CD4-positive, alpha-beta T cell treated with Interleukin-21 for 1 hour (primary cell): ENCODE results near the gene GRK4.
A peak's percentile ranks its signal among the peaks of the same experiment; 100 is the strongest.
"Not testable (repeated sequence)": the region's sequence is repeated elsewhere in the genome, so short reads cannot be mapped to it uniquely, and the experiment has no call there.

ENCODE experiments used
- DNase-seq: peaks from one replicate; pipeline ENCODE4 v3.0.0-alpha.2; 2020

The GRK4 gene

GRCh38 chr4:2962614-2963174 lies 677 bp upstream of the GRK4 start:
- no peak for DNase-seq

- no peak for DNase-seq
Measured at GRCh38 chr4:2963966-2964471, 648 bp downstream of the GRK4 start.

- DNase-seq = no peak
Measured at GRCh38 chr4:2964706-2965258, 1.4 kb downstream of the GRK4 start.

DNA sequence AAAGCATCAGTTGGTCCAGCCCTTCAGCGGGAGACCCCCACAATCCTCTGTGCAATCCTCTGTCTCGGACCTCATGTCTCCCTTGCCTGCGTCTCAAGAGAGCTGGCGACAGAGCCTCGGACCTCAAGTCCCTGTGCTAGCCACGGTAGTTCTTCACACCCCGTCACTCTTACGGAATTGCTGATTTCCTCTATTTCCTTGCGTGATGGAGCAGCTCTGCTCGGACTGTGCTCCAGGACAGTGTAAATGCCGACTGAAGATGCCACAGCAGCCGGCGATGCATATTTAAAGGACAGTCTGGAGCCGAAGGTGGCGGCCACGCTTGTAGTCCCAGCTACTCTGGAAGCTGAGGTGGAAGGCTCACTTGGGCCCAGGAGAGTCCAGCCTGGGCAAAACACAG lies 1.9 kb downstream of the GRK4 start:
- no peak for DNase-seq

DNA sequence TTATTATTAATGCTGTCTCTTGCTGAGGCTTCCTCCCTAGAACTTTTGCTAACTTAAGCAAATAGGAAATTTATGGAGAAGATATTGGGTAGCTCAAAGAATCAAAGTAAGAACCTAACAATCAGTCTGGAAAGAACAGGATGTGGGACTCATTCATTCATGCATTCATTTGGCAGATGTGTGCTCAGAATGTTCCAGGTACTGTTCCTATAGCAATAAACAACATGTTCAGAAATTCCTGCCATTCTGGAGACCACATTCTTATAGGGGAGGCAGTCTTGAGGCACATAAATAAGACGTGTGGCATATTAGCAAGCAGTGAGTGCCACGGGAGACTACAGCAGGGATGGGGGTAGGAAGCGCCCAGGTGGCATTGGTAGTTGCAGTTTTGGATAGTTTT lies 5.0 kb downstream of the GRK4 start:
- no peak for DNase-seq

DNA sequence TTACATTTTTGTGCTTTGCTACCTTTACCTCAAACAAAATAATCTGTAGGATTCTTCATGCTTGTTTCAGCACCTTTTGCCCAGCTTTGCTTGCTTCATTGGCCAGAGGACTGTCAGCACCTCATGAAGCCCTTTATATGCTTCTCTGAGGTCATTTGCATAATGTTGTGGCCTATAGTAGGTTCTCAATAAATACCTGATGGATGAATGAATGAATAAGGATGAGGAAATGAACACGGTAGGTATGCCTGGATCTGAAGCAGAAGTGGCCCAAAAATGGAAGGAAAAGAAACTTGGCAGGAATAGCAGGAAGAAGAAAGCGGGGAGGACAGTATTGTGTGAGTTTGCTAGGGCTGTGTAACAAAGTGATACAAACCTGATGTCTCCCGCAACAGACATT lies 7.9 kb downstream of the GRK4 start:
- no peak for DNase-seq

GRCh38 chr4:2977211-2978088 lies 14.1 kb downstream of the GRK4 start:
- DNase-seq = no peak

DNA sequence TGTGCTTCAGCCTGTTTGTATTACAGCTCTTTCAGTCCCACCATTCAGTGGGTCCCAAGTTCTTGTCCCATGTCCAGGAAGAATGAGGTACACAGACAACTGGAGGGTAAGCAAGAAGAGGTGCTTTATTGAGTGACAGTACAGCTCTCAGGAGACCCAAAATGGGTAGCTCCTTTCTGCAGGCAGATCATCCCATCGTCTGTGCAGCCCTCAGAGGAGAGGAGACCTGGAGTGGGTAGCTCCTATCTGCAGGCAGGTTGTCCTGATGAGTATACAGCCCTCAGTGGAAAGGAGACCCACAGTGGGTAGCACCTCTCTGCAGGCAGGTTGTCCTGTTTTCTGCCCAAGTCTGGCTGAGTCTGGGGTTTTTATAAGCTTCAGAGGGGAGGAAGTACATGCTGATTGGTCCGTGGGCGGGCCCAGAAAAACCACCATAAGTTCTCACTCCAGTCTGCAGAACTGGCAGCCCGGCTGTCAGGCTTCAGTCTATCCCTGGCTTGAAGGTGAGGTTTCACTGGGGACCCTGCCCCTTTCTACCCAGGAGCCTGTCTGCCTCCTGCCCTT lies 18.0 kb downstream of the GRK4 start:
- no peak for DNase-seq

DNA sequence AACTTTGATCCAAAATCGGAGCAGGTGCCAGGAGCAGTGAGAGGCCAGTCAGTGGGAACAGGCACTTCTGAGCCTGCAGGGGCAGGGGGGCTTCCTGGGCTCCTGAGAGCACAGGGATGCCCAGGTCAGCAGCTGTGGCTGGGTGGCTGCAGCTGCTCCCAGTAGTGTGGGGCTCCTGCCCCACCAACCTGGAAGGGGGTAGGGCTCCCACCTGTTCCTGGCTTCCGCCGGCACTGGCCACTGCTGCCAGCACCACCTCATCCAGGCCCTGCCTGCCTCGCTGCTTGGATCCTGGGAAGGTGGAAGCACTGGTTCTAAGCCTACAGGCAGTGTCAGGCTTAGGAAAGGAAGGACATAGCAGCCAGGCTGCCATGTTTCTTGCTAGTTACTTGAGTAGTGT lies 18.6 kb downstream of the GRK4 start:
- no peak for DNase-seq

DNA sequence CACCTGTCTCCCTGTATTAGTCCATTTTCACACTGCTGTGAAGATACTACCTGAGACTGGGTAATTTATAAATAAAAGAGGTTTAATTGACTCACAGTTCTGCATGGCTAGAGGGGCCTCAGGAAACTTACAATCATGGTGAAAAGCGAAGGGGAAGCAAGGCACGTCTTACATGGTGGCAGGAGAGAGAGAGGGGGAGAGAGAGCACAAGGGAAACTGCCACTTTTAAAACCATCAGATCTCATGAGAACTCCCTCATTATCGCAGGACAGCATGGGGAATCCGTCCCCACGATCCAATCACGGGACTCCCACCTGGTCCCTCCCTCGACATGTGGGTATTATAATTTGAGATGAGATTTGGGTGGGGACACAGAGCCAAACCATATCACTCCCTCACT lies 20.3 kb downstream of the GRK4 start:
- not testable (repeated sequence) for DNase-seq

DNA sequence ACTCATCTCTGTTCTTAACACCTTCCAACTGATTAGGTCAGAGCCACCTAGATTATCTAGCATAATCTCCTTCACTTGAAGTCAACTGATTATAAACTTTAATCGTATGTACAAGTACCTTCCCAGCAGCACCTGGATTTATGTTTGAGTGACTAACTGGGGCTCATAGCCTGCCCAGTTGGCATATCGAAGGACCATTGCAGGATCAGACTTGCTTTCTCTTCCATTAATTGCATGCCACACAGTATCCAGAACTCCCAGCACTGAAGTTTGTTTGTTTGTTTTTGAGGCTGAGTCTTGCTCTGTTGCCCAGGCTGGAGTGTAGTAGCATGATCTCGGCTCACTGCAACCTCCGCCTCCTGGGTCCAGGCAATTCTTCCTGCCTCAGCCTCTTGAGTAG lies 27.9 kb downstream of the GRK4 start:
- no peak for DNase-seq

DNA sequence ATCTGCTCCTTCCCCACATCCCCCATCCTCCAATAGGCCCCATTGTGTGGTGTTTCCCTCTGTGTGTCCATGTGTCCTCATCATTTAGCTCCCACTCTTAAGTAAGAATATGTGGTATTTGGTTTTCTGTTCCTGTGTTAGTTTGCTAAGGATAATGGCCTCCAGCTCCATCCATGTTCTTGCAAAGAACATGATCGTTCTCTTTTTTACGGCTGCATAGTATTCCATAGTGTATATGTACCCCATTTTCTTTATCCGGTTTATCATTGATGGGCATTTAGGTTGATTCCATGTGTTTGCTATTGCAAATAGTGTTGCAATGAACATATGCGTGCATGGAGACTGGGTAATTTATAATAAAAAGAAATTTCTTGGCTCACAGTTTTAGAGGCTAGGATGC lies 31.5 kb downstream of the GRK4 start:
- no peak for DNase-seq

DNA sequence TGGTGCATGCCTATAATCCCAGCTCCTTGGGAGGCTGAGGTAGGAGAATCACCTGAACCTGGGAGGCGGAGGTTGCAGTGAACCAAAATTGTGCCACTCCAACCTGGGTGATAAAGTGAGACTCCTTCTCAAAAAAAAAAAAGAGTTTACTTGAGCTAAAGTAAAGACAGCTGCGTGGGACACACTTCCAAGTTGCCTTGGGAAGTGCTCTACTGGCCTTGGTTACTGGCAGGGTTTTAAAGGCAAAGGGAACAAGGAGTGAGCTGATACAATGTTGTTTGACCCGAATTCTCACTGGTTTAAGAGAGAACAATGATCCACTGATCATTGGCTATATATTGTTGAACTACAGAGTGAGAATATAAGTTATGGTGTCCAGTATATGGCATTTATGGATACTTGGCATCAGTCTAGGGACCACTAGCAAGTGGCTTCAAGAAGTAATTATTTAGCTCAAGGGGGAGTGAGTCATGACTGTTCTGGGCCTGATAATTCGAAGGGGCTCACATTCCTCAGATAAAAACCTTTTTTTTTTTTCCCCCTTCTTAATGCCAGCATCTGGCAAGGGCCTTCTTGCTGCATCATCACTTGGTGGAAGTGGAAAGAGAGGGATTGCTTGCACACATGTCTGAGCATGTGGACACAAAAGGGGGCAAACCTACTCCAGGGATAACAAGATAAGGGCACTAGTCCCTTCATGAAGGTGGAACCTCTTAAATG lies 32.3 kb downstream of the GRK4 start:
- DNase-seq = no peak

GRCh38 chr4:2996415-2996814 lies 33.0 kb downstream of the GRK4 start:
- DNase-seq = no peak

- no peak for DNase-seq
Measured at GRCh38 chr4:3007724-3008123, 44.4 kb downstream of the GRK4 start.

DNA sequence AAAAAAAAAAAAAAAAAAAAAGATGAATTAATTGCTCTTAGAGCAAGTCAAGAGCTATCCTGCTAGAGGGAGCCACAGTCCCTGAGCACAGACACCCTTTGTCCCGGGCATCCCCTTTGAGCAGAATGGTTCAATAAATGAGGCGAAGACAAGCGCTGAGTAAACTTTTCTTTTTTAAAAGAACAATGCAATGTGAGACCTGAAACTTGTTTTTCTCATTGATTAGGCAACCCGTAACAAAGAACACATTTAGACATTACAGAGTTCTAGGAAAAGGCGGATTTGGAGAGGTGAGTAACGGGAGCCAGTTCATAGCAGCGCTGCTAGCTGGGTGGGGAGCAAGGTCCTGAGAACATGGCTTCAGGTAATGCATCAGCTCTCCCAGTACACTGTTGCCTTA lies 46.1 kb downstream of the GRK4 start:
- peak; percentile 21 for DNase-seq

DNA sequence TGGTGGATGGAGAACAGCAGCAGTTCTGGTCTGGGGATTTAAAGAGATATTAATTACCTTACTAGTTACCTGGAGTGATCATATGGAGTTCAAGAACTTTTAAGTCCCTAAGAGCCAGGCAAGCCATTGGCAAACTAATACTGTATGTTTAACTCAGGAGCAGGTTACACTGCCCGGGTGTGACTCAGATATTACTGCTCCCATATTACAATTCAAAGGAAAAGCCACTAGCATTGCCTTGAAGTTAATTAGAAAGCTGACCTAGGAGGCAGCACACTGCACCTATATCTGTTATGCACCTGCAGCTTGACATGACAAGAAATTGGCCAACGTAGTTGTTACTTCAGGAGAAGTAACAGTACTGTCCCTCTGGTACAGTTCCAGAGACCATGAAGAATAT lies 47.2 kb downstream of the GRK4 start:
- DNase-seq = no peak

- DNase-seq = no peak
Measured at GRCh38 chr4:3010998-3011397, 47.6 kb downstream of the GRK4 start.

DNA sequence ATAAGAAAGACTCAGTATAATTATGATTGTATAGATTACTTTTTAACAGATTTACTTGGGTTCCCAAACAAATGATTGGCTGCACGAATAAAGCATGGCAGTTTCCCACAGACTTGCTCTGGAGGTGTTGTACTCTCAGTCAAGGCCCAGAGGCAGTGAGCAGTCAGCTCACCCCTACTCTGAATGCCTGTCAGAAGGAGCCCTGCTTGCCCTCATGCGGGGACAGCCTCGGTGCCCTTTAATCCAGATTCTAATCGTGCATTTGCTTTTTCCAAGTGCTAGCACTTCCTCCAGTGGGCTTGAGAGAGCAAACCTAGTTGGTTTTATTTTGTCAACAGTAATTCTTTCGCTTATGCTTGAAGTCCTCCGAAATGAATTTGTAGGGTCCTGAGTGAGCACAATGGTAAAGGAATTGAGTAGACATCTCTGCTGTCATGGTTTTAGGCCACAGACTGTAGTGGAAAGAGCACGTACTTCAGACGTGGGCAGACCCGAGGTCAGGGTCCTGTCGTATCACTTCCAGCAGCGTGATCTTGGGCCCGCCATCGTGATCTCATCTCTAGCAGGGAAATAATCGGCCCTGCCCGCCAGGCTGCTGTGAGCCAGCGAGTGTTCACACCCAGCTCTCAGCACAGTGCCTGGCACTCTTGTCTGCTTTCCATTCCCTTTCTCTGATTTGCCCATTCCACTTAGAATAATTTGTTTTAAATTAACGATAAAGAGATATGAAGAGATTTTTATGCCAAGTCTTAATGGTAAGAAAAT lies 48.3 kb downstream of the GRK4 start:
- no peak for DNase-seq

DNA sequence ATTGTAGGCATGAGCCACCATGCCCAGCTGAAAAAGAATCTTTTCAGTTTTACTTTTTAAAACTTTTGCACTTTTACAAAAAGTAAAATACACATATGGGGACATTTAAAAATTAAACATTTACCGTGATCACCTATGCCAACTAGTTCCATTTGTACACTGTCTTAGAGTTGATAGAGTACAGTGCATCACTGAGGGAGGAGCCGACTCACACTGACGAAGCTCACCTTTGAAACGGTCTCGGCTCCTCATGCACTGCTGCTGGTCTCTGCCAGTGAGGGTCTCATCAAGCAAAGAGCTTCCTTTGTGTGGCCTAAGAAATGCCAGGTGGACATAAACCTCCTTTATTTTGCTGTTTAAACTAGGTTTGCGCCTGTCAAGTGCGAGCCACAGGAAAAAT lies 50.0 kb downstream of the GRK4 start:
- no peak for DNase-seq

DNA sequence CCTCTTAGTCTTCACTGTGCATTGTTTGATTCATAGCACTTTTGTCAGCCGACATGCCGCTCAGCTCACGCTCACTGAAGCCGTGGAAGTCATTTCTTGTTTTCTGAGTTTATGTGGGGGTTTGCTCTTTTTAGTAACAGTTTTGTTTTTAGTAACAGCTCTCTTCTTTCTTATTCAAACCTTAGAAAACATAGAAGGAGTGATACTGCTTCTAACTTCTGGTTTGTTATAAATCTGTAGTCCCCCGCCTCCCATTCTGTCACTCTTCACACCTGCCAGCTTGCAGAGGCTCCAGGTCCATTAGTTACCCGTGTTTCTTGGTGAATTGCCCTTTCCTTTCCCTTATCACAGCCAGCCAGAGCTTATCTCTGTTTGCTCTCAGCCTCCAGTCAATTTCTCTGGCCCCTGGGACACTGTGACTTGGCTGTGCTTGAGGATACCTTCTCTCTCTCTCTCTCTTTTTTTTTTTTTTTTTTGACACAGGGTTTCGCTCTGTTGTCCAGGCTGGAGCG lies 50.5 kb downstream of the GRK4 start:
- no peak for DNase-seq

- no peak for DNase-seq
Measured at GRCh38 chr4:3016961-3017360, 53.6 kb downstream of the GRK4 start.
